CD4-positive, alpha-beta T cell treated with Interleukin-17A for 4 hours (primary cell): Measurements from ENCODE around the gene GRID1.

ENCODE experiments used
- DNase-seq: peaks from one replicate; pipeline ENCODE4 v3.0.0-alpha.2; 2020; ENCODE audit warnings: mixed read lengths

The GRID1 gene

DNA sequence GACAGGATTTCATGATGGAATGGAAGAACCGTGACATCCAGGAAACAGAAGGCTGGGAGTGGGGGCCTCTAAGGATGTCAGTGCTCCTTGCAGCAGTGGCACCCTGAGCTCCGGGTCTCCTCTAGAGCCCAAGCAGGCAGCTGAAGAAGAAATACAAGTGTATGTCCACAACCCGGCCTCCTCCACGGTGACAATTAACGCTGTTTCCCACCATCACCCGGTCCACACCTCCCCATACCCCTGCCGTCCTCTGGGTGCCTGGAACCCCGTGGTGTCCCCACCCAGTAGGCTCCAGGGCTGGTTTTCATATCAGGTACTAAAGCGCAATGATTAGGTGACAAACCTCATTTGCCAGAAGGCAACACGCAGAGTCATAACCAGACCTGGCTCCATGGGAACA, 30.3 kb downstream of the GRID1 start:
- DNase-seq, result no peak

GRCh38 chr10:86335831-86336230, 30.8 kb downstream of the GRID1 start:
- no peak for DNase-seq

DNA sequence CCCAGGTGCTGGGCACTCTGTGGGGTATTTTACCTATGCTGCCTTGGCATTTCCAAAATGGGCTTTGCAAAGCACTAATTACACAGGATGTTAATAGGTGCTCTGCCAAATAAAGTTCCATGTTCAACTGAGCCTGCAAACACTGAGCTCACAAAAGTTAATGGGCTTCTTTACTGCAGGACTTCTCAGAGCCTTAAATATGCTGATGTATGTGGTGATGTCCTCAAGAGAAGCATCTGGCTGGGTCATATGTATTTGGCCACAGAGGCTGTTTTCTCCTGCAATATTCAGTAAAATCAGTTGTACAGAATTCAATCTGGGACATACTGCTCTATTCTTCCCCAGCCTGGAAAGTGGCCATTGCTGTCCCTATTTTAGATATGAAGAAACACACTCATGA, 31.3 kb downstream of the GRID1 start:
- DNase-seq, result no peak

DNA sequence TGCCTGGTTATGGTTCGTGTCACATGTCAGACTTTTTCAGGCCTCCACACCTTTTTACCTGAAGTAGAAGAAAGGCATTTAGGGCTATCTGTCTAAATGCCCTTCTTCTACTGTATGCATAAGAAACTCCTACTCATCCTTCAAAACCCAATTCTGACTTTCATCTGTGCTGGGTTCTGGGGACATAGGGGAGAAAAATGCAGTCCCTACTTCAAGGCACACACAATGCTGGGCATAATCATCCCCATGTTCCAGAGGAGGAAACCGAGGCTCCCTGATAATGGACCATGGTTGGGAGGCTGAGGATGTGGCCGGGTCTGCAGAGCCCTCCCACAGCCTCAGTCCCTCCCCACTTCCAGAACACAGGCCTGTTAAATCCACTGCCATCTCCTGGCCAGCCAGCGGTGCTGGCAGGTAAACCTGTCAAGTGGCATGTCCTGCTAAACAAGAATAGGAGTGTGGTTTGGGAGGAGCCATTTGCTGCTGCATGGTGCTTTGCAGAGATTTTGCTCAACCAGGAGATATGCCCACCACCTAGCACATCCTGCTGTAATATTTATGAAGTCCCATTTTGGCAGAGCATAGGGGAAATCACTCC, 32.0 kb downstream of the GRID1 start:
- no peak for DNase-seq

- DNase-seq, result no peak
Observed at GRCh38 chr10:86333826-86334487, 32.6 kb downstream of the GRID1 start.

DNA sequence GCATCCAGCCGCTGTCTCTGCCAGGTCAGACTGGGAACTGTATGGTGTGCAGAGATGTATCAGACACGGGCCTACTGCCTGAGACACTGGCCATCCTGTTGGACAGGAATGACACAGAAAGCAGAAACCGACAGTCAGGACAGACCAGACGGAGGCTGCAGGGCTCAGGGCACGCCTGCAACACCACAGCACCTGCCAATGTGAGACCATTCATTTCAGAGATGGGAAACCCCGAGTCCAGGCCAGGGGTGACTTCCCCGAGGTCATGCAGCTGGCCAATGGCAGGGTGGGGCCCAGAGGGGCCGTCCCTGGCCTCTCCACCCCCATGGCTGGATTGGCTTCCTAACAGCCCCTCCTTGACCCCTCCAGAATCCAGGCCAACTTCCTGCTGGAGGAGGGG, 34.7 kb downstream of the GRID1 start:
- no peak for DNase-seq

DNA sequence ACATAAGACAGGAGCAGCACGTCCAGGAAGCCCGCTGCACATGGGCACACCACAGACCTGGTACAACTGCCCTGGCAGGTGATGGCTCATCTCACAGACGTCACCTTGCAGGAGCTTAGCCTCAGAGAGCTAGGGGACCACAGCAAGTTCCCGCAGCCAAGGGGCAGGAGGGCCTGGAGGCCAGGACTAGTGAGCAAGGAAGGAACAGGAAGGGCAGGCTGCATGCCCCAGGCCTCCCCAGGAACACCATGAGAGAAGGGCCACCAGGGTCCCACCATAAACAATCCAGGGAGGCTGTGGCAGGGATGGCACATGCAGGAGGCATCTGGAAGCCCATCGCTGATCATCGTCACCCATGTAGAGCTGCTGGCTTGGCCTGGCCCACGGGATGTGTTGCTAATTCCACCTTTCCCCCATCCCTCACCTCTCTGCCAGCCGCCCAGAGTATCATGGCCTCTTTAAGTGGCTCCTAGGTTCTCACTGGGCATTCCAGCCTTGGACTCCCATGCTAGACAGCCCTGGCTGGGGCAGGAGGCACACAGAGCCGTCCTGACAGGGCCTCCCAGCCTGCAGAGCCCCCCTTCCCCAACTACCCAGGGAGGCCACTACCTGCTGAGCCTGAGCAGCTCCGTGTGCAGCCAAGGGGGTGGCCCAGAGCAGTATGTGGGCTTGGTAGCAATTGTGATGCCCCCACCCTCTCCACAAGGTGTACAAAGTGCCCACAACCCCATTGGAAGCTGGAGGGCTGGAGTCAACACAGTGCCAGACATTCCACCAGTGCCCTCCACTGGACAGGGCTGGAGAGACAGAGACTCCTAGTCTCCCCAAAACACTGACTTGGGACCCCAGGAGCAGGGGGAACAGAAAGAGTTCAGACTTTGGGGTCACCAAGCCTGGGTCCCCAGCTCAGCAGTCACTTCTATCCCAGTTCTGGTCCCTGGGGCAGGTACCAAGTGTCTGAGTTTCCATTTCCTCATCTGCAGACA, 35.5 kb downstream of the GRID1 start:
- no peak for DNase-seq

DNA sequence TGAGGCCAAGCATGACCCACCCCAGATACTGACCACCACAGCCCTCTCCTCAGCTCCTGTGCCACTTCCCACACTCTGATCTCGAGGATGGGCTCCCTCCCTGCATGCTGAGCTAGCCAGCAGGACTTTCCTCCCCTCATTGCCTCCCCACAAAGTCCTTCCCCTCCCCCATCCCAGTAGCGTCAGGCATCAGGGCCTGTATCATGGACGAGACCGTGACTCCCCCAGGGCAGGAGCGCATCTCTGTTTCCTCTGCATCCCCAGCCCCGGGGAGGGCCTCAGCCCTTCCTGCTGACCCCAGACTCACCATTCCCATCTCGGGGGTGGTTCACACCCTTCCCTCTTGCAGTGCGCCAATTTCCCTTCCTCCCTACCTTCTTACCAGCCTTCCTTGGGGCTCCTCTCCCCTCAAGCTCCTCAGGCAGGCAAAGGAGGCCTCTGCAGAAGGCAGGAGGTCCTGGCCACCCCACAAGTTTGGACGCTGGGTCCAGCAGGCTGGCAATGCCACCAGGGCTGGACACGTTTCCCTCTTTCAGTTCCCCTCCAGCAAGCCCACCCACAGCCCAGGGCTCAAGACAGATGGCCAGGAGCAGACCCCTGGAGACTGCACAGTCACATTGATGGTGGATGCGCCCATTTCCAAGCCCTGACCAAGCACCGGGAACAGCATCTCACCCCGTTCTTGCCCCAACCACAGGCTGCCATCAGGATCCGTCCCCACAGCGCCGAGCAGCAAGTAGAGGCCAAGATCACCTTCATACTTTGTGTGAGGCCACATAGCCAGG, 36.5 kb downstream of the GRID1 start:
- no peak for DNase-seq

GRCh38 chr10:86329093-86329710, 37.4 kb downstream of the GRID1 start:
- DNase-seq, result no peak

GRCh38 chr10:86327954-86328725, 38.5 kb downstream of the GRID1 start:
- DNase-seq, result no peak

DNA sequence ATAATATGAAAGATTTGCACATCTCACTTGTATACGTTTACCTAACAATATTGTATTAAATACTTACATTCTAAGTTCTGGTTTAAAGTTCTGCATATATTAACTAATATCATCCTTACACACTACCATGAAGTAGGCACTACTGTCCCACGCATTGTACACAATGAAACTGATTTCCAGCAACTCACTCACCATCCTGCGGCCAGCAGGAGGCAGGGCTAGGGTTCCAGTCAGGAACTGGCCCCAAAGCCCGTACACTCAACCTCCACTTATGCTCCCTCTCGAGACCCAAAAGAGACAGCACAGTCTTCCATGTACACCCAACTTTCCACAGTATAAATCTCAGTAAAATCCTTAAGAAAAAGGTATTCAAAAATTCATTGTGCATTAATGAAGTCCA, 41.4 kb downstream of the GRID1 start:
- no peak for DNase-seq

DNA sequence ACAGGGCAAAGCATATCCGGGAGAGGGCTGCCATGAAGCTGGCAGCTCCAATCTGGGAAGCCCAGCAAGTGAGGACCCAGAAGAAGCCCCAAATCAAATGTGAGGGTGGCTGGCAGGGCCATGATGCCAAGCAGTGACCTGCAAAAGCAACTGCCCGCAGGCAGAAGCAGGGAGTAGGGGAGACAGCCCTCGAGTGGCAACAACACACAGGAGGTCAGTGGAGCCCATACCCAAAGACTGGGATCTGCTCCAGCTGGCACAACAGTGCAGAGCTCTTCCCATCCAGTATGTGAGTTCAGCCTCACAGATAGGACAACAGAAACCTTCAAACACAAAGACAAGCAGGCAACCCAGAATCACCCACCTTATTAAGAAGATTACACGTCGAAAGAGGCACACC, 45.0 kb downstream of the GRID1 start:
- no peak for DNase-seq

DNA sequence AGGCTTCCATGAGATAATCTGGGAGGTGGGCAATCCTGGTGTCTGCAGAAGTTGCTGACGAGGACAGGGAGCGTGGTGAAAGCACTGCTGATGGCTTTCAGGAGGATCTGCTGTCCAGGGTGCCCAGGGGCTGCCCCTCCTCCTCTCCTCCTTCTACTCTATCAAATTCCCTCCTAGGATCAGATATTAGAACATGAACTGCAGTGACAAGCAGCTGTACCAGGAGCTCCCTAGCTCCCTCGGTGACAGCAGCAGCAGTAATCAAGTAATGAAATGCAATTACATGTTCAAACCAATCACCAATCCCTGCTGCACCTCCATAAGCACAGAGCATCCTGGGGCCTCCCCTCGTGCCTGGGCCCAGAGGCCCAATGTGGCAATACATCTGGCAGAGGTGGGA, 46.9 kb downstream of the GRID1 start:
- DNase-seq, result no peak

- no peak for DNase-seq
Observed at GRCh38 chr10:86317949-86318725, 48.5 kb downstream of the GRID1 start.

GRCh38 chr10:86316990-86317389, 49.6 kb downstream of the GRID1 start:
- no peak for DNase-seq

GRCh38 chr10:86316274-86316835, 50.2 kb downstream of the GRID1 start:
- no peak for DNase-seq

GRCh38 chr10:86315549-86315942, 51.0 kb downstream of the GRID1 start:
- no peak for DNase-seq

GRCh38 chr10:86314616-86315548, 51.7 kb downstream of the GRID1 start:
- DNase-seq, result no peak

DNA sequence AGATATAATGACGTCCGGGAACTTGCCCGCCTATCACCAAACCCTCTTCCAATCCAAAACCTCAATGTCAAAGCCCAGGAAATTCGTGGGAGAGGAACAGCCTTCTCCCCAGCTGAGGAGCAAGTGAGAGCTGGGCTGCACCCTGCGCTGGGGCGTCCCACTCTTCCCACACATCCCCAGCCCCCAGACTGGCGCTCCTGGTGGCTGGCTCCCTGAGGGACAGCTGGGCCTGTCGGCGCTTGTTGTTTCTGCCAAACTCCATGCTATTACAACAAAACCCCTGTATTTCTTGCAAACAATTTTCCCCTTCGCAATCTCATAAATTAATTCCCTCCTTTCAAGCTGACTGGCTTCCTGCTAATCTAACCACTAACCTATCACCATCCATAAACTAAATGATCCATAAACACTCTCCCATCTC, 53.0 kb downstream of the GRID1 start:
- no peak for DNase-seq
